GM23338 (cell line): ENCODE results near the gene ARHGEF19. TPM values are rescaled to one million over a fixed set of nuclear protein-coding genes. Genes with fewer than 3 reads are reported as not detected.

ENCODE experiments used
- ATAC-seq: fragments of 200-7000 bp; cut with Tn5 transposase; 3 replicates; pipeline ENCODE4 v1.9.1; 2020
- DNase-seq: peaks from one replicate; pipeline ENCODE4 v3.0.0-alpha.2; 2015; ENCODE audit warnings: low spot score
- H2AFZ ChIP-seq: fragments of 200-600 bp; sonication (generic); 2 replicates; pipeline ENCODE4 v1.8.0; 2016; ENCODE audit warnings: antibody characterized with exemption, mild to moderate bottlenecking, moderate library complexity
- H3F3A ChIP-seq: fragments of 200-600 bp; sonication (generic); replicated peaks from 2 replicates; pipeline ENCODE4 v1.8.0; 2017; ENCODE audit warnings: antibody characterized with exemption, mixed run types, low read depth
- H3K27ac ChIP-seq: fragments of 200-600 bp; sonication (generic); 2 replicates; pipeline ENCODE4 v1.6.1; 2016; ENCODE audit warnings: low read depth
- H3K27me3 ChIP-seq: fragments of 200-600 bp; sonication (generic); 2 replicates; pipeline ENCODE4 v1.8.0; 2016; ENCODE audit warnings: mild to moderate bottlenecking, mixed run types, moderate library complexity; ENCODE audit not compliant: insufficient read depth
- H3K36me3 ChIP-seq: fragments of 200-600 bp; sonication (generic); 2 replicates; pipeline ENCODE4 v1.8.0; 2016; ENCODE audit warnings: mild to moderate bottlenecking; ENCODE audit not compliant: insufficient read depth
- H3K4me1 ChIP-seq: fragments of 200-600 bp; sonication (generic); 2 replicates; pipeline ENCODE4 v1.8.0; 2016; ENCODE audit warnings: mild to moderate bottlenecking, moderate library complexity; ENCODE audit not compliant: insufficient read depth
- H3K4me2 ChIP-seq: fragments of 200-600 bp; sonication (generic); 2 replicates; pipeline ENCODE4 v1.7.1; 2017; ENCODE audit warnings: mixed run types
- H3K4me3 ChIP-seq: fragments of 200-600 bp; sonication (generic); 2 replicates; pipeline ENCODE4 v1.6.1; 2016; ENCODE audit warnings: mixed run types
- H3K79me2 ChIP-seq: fragments of 200-600 bp; sonication (generic); replicated peaks from 2 replicates; pipeline ENCODE4 v1.8.0; 2017; ENCODE audit warnings: mild to moderate bottlenecking; ENCODE audit not compliant: insufficient read depth
- H3K9me2 ChIP-seq: fragments of 200-600 bp; sonication (generic); 2 replicates; pipeline ENCODE4 v1.8.0; 2017; ENCODE audit not compliant: insufficient read depth
- H4K20me1 ChIP-seq: fragments of 200-600 bp; sonication (generic); replicated peaks from 2 replicates; pipeline ENCODE4 v1.8.0; 2017; ENCODE audit warnings: mild to moderate bottlenecking; ENCODE audit not compliant: insufficient read depth
- H3K27ac Mint-ChIP-seq: 2 replicates; pipeline ENCODE4 v1.8.0; 2020; ENCODE audit warnings: inconsistent platforms, mild to moderate bottlenecking, moderate library complexity, mixed read lengths
- H3K27me3 Mint-ChIP-seq: 3 replicates; pipeline ENCODE4 v1.8.0; 2022; ENCODE audit warnings: low read depth, mild to moderate bottlenecking, moderate library complexity, mixed read lengths, inconsistent platforms; ENCODE audit not compliant: insufficient read depth, poor library complexity
- H3K36me3 Mint-ChIP-seq: 3 replicates; pipeline ENCODE4 v1.8.0; 2021; ENCODE audit warnings: low read depth, mild to moderate bottlenecking, inconsistent platforms, moderate library complexity, mixed read lengths
- H3K4me1 Mint-ChIP-seq: 3 replicates; pipeline ENCODE4 v1.8.0; 2020; ENCODE audit warnings: mild to moderate bottlenecking, inconsistent platforms, mixed read lengths
- H3K4me3 Mint-ChIP-seq: 3 replicates; pipeline ENCODE4 v1.8.0; 2021; ENCODE audit warnings: moderate library complexity, mild to moderate bottlenecking, inconsistent platforms, mixed read lengths
- H3K9me3 Mint-ChIP-seq: 3 replicates; pipeline ENCODE4 v1.8.0; 2020; ENCODE audit warnings: moderate library complexity, mild to moderate bottlenecking, inconsistent platforms, mixed read lengths
- CREB1 ChIP-seq: fragments of 250-450 bp; sonication (Bioruptor Pico); IDR thresholded peaks from 2 replicates; pipeline ENCODE4 v1.5.0; 2020; ENCODE audit warnings: low read depth, mild to moderate bottlenecking, moderate library complexity
- ETS1 ChIP-seq: IDR thresholded peaks from 2 replicates; pipeline ENCODE4 v1.6.1; 2016; ENCODE audit warnings: antibody characterized with exemption
- EZH2 ChIP-seq: fragments of 200-600 bp; sonication (generic); IDR thresholded peaks from one replicate; pipeline ENCODE4 v1.8.0; 2017; ENCODE audit warnings: antibody characterized with exemption, mild to moderate bottlenecking, low read depth; ENCODE audit not compliant: unreplicated experiment
- NANOG ChIP-seq: IDR thresholded peaks from 2 replicates; pipeline ENCODE4 v1.6.1; 2016; ENCODE audit warnings: antibody characterized with exemption, borderline replicate concordance
- REST ChIP-seq: IDR thresholded peaks from one replicate; pipeline ENCODE4 v1.6.1; 2018; ENCODE audit warnings: antibody characterized with exemption; ENCODE audit not compliant: unreplicated experiment
- STAT1 ChIP-seq: IDR thresholded peaks from one replicate; pipeline ENCODE4 v1.6.1; 2016; ENCODE audit warnings: antibody characterized with exemption; ENCODE audit not compliant: unreplicated experiment
- ZNF114 ChIP-seq: fragments of 250-450 bp; sonication (Bioruptor Pico); IDR thresholded peaks from 2 replicates; pipeline ENCODE4 v1.5.0; 2020; ENCODE audit warnings: mild to moderate bottlenecking, moderate library complexity
- ZNF462 ChIP-seq: fragments of 250-450 bp; sonication (Bioruptor Pico); IDR thresholded peaks from 2 replicates; pipeline ENCODE4 v1.5.0; 2020; ENCODE audit warnings: mild to moderate bottlenecking, moderate library complexity
- polyA plus RNA-seq: library from polyadenylated mRNA; unstranded; fragments of >200 nt; fragmentation: Nextera tagmentation; extraction: Ambion mirVana; gene quantifications from 2 replicates; pipeline ENCODE4 v1.2.1, GENCODE V29; 2016
- total RNA-seq: library from RNA; depleted of rRNA; stranded (reverse); fragments of >200 nt; shearing (Covaris generic); gene quantifications from 2 replicates; pipeline ENCODE4 v1.2.3, GENCODE V29; 2014

ARHGEF19 gene
- total and polyA plus RNA-seq, 2 experiments from 2014 or later = 19.5 to 46.4 TPM

GRCh38 chr1:16251381-16251780, 38.9 kb upstream of the ARHGEF19 start (continued):
- TF ChIP-seq CREB1 (CRISPR knock-in tag) (no peak), STAT1 (no peak), NANOG (no peak), EZH2 (no peak), ETS1 (no peak), REST (no peak), ZNF114 (CRISPR knock-in tag) (no peak)

- no peak overlapping the region for H3K4me3 Mint-ChIP-seq
- H3K4me1 Mint-ChIP-seq = no peaks in the 10 kb centered on the region
- no peak overlapping the region; the same call in 1 of the 2 replicates for H3K27ac Mint-ChIP-seq
- Histone ChIP-seq H3K4me2 (no peak overlapping the region), H3K4me3 (no peak overlapping the region), H3K9me2 (no peaks in the 10 kb centered on the region), H4K20me1 (peaks cover 5% of the 10 kb centered on the region), H3K27me3 (no peaks in the 10 kb centered on the region), H3F3A (peaks cover 4% of the 10 kb centered on the region; the same call in 1 of the 2 replicates), H3K79me2 (no peaks in the 10 kb centered on the region), H3K36me3 (peaks cover 8% of the 10 kb centered on the region; the same call in 1 of the 2 replicates), H3K27ac (no peak overlapping the region), H2AFZ (no peak overlapping the region), H3K4me1 (no peaks in the 10 kb centered on the region)
- no peak for ATAC-seq
- DNase-seq = no peak
- no peaks in the 10 kb centered on the region for H3K27me3 Mint-ChIP-seq
- peaks cover 8% of the 10 kb centered on the region for H3K36me3 Mint-ChIP-seq
- H3K9me3 Mint-ChIP-seq = no peaks in the 10 kb centered on the region
- TF ChIP-seq NANOG (no peak), ZNF462 (no peak), EZH2 (no peak), ETS1 (no peak)
Observed at GRCh38 chr1:16250524-16251251, 38.2 kb upstream of the ARHGEF19 start.
